Loucy (cell line): Measurements from ENCODE around the gene STUM.

Source experiments
- CTCF ChIP-seq: fragments of 200-600 bp; sonication (generic); conservative IDR thresholded peaks from 2 replicates; pipeline ENCODE4 v1.5.1; 2014; ENCODE audit warnings: mild to moderate bottlenecking, antibody characterized with exemption, low read length
- EZH2phosphoT487 ChIP-seq: fragments of 200-600 bp; IDR thresholded peaks from 2 replicates; pipeline ENCODE4 v1.6.1; 2018; ENCODE audit warnings: antibody characterized with exemption, mild to moderate bottlenecking, moderate library complexity, borderline replicate concordance

GRCh38 chr1:226518375-226518774 is 30.2 kb upstream of the STUM start:
- TF ChIP-seq CTCF: no peak
- TF ChIP-seq EZH2phosphoT487: no peak
